Measurements from ENCODE around the gene CACNA1C.

Gene CACNA1C

DNA sequence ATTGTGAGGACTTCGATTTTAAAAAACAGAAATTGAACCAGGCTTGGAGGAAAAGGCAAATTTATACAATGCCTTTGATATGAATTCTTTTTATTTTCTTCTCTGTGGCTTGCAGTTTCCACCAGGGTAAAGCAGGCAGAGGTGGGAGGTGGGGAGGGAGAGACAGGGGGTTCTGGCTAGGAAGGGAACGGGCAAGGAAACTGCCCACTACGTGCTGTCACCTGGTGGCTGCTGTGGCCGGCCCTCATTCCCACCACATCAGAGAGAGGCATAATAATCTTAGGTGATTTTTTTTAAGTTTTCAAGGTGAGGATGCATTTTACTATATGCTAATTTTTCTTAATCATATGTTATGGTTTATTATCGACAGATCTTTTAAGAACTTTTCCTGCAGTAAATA is 145.8 kb downstream of the CACNA1C start:
- DNase-seq (ENCODE audit: low spot score): no peak

DNA sequence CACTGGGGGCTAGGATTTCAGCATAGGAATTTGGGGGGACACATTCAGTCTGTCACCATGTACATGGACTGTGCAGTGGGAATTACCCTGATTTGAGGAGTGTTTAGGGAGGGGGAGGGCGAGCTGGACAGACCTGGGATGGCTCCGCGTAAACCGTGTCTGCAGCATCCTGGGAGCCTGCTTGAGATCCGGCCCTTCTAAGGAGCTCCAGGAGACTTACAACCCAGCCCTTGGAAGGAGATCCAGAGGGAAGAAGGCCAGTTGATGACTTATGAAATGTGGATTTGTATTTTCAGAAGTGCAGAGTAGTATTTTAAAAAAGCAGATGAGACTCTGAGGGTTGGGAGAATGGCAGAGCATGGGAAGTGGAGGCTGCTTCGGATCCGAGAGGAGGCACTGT is 153.2 kb downstream of the CACNA1C start:
- no peak for DNase-seq (ENCODE audit: low spot score)

DNA sequence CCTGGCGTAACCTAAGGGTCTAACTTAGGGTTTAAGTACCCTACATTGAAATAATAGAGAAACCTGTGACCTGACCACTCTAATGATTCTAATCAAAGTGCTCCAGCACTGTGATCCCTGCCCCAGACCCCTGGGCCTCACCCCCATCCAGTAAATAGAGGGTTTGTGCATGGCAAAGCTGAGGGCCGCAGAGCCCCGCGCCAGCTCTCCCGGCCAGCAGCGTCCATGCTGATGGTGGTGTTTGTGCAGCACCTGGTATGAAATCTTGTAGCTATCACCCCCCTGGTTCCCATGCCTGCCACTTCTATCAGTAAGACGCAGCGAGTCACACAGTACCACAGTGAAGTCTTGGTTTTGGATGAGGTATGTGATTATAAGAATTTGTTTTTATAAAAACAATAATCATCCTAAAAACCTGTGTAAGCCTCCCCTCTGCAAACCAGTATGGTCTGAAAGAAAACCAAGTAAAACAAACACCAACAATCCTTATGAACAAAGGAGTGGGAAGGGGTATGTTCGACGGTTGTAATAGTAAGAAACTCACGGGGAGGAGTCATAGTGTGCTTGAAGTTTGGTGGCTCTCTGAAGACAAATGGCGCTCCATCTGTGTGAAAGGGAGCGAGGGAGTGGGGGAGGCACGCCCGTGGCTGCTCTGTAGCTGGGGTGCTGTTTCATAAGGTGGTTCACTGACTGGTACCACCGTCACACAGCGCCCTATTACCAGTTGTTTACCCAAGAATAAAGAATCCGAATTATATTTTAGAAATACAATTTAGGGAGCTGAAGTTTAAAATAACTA is 156.2 kb downstream of the CACNA1C start:
- DNase-seq (ENCODE audit: low spot score): no peak

DNA sequence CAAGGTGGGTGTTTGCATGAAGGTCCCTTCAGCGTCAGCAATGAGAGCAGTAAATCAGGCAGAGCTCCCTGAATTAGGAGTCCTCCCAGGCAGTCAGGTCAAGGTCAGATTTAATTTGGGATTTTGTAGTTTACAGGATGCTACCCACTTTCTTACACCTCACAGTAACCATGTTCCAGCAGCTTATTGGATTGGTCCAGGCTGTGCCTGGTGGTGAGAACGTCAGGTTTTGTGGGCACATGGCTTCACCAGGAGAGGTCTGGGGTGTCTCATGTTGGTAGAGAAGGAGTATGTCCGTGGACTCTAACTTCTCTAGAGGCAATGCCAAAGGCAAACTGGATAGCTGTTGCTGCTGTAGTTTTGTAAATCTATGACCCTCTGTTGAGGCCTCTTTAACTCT is 158.3 kb downstream of the CACNA1C start:
- DNase-seq (ENCODE audit: low spot score): no peak

DNA sequence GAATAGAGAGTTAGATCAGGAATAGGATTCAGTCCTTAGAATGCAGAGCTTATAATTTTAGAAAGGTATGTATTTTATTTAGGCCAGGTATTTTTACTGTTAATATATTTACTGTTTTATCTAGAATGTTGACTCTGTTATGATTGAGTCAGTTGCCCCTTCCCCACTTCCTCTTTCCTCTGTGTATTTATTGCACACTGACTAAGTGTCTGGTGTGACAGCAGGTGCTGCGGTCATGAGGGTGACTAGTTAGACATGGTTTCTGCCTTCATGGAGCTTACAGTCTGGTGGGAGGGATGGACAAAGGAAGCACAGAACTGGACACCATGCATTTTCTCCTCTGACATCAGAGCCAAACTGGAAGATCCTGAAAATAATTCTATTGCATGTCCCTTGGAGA is 159.8 kb downstream of the CACNA1C start:
- DNase-seq (ENCODE audit: low spot score): no peak

DNA sequence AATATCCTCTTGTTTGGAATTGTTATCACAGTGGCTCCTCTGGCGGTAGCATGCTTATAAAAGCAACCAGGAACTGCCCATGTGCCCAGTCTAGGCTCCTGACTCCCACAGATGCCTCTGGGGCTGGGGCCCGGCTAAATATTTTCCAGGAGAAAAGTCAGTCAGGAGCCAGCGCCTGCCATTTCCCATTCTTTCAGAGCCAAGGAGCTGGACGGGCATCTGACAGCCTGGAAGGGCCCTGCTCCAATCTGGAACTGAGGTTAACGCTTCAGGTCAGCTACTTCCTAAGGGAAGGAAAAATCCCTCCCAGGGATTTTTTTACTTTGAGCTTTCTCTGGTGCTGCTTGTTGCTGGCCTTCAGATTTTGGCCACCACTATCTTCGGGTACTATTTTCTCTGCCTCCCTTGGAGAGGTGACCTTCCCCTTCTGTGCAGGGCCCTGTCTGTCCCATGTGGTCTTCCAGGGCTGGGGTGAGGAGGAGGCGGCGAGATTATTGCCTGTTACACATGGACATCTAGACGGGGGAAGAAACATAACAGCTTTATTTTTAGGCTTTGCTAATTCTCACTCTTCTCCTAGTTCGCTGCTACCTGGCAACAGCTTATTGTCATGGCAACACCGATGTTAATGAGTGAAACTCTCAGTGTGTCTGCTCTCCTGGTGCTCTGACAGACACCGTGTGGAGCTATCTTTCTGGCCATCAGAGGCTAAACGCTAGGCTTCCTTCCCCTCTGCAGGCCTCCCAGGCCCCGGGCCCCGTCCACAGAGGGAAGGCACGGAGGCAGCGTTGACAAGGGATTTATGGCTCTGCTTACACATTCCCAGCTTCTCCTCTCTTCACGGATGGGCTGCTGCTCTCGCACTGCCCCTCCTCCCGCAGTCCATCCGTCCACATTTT is 160.4 kb downstream of the CACNA1C start:
- DNase-seq (ENCODE audit: low spot score): no peak

DNA sequence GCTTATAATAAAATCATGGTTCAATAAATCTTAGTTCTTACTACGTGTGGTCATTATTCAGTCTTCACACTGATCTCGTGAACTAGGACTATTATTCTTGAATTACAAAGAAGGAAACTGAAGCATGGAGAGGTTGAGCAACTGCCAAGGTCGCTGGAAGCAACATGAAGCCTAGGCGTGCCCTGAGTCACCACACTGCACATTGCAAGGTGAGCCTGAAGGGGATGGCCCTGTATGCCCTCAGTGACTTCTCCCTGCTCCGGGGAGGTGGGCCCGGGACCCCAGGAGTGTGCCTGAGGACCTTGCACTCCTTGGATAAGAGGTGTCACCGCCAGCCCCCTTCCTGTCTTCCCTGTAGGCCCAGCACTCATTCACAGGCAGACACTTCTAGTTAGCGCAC is 161.6 kb downstream of the CACNA1C start:
- no peak for DNase-seq (ENCODE audit: low spot score)

DNA sequence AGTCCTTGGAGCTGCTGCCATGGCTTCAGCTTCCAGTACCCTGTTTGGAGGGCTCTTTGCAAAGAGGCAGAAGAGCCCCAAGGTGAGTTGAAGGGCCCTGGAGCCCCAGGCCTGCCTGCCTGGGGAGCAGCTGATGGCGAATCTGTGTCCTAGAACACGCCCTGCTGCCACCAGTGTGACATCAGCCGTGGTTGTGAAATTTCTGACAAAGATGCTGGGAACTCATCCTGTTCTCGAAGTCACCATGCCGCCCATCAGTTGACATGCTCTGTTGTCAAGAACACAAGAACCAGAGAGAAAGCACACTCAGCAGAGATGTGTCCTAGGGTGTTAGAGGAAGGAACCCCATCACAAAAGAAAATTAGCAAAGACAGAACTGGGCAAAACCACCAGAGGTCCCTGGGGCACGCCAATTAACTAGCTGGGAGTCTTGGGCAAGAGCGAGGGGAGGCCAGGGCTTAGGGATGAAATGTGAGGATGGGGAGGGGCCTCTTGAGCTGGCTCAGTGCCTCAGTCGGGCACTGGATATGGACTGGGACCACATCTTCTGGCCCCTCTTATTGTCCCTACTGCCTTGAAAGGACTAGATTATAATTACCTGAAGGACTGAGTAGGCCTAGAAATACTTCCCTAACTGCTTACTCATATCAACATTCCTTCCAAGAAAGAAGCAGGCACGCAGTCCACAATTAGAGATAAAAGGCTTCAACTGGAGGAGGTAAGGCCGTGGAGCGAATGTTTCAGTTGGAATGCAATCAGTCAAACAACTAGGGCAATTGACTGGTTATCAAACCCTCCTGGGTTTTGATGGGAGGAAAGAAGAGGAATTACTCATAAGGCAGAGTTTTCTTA is 163.1 kb downstream of the CACNA1C start:
- no peak for DNase-seq (ENCODE audit: low spot score)

DNA sequence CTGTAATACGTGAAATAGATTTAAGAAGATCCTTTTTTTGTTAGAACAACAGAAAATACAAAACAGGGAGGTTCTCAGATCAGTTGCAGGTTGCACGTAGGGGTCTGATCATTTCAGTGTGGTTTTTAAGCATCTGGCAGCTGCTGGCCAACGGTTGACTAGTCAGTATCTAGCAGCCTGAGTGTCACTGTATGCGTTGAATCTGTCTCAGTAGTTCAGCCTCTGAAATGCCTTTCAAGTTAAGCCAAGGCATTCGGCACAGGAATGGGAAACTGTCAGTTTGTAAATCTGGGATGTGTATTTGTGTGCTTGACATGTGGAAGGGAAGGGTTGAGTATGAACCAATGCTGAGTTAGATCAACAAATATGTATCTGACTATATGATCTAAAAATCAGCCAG is 165.9 kb downstream of the CACNA1C start:
- no peak for DNase-seq (ENCODE audit: low spot score)

DNA sequence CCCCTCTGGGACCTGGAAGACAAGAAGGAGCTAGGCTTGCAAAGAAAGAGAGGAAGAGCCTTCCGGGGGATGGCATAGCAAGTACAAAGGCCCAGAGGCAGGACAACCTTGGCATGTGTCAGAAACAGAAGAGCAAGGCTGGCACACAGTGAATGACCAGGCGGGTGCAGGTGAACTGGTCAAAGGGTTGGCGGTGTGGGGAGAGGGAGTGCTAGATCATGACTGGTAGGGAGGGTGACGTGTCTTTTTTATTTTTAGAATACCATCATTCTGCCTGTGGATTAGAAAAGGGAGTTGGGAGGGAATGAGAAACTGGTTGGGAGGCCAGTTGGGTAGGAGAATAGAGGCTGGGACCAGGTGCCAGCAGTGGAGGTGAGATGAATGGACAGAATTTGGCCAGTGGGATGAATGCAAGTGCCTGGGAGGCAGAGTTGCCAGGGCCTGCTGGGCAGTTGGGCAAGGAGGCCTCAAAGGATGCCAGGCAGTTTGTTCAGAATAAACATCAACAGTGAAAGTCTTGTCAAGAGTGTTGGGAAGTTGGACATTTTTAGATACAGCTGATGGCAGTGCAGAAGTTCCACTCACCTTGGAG is 168.3 kb downstream of the CACNA1C start:
- DNase-seq (ENCODE audit: low spot score): no peak

DNA sequence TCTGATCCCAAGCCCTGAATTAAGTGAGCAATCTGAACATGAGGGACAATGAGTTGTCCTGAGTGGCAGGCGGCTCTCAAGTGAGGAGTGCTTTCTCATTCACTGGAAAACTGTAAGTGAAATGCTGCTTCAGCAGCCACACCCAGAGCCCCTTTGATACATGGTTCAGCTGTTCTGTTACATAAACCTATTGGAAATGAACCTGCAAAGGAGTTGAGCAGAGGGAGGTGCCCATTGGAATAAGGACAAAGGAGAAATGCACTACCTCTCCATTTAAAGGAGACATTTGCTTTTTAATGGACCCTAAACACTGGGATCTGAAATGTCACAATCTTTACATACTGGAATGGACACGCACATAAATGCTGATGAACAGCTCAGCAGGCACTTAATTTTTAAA is 169.9 kb downstream of the CACNA1C start:
- DNase-seq (ENCODE audit: low spot score): no peak

DNA sequence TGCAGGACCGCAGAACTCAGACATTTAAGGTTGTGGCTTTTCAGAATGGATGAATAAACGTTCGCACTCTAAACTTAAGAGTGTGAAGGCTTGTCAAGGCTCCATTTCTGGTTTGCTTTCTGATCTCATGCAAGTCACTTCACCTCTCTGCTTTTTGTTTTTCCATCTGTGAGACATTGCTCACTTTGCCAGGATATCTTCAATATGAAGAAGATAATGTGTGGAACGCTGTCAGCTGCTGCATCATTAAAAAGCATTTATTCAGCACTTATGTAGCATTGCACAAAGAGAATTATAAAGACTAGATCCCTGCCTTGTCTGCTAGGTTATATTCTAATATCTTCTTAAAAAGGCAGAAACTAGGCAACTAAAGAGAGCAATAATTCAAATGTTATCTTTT is 172.2 kb downstream of the CACNA1C start:
- no peak for DNase-seq (ENCODE audit: low spot score)

DNA sequence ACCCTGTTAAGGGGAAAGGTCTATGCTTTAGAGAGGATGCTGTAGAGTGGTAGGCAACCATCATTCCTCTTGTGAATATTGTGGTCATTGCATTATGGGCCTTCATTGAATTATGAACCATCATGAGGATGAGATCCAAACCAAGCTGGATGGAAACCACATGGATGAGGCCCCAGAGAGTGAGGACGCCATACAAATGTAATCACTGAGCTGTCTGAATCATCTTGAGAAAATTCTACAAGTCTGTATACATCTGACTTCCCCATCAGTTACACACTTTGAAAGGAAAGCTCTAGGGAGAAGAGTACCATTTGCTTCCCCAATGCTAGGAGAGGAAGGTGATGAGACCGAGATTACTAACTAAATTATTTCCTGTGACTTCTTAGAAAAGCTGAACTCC is 172.9 kb downstream of the CACNA1C start:
- DNase-seq (ENCODE audit: low spot score): no peak

DNA sequence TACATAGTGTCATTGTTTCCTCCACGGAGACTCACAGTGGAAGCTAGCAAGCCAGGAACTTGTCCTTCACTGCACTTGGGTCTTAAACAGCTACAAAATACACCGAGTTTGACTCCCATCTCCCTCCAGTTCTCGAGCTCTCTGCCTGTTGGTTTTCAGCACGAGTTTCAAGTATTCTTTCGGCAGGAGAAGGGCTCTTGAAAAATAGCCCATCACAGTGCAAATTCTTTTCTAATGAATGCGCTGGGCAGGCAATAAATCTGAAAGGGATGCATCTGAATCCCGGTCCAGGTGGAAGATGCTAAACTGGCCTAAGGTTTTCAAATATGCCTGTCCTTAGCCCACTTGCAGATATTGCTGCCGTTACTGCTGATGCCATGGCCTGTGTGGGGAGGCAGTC is 173.9 kb downstream of the CACNA1C start:
- DNase-seq (ENCODE audit: low spot score): no peak

DNA sequence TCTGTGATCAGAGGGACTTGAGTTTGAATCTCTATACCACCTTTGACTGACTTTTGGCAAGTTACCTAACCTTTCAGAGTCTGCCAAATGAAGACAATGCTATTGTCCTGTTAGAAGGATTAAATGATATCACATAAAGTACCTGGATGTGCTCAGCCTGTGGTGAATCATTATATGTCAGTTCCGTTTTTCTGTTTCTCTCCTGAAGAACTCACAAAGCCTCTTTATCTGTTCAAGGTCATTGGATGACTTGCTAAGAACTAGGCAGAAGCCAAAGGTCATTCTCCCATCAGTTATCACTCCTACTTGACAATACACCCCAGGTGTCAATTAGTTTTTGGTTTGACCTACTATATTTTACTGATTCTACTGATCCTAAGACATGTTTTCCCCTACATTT is 174.6 kb downstream of the CACNA1C start:
- no peak for DNase-seq (ENCODE audit: low spot score)

DNA sequence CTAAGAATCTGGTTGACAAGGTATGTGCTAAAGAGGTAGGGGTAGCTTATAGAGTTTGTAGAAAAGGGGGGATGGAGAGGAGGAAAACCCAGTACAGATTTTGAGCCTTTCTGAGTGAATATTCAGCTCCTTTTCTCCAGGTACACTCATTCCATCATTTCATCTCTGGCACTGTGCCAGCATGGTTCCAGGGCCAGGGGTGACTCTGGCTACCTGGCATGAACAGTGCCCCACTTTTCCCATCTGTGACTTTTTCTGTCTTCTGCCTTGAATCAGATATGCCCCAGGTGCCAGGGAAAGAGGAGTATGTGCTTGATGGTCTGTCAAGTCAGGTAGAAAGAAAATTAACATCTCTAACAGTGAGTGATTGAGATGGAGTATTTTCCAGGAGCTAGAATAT is 175.7 kb downstream of the CACNA1C start:
- no peak for DNase-seq (ENCODE audit: low spot score)

DNA sequence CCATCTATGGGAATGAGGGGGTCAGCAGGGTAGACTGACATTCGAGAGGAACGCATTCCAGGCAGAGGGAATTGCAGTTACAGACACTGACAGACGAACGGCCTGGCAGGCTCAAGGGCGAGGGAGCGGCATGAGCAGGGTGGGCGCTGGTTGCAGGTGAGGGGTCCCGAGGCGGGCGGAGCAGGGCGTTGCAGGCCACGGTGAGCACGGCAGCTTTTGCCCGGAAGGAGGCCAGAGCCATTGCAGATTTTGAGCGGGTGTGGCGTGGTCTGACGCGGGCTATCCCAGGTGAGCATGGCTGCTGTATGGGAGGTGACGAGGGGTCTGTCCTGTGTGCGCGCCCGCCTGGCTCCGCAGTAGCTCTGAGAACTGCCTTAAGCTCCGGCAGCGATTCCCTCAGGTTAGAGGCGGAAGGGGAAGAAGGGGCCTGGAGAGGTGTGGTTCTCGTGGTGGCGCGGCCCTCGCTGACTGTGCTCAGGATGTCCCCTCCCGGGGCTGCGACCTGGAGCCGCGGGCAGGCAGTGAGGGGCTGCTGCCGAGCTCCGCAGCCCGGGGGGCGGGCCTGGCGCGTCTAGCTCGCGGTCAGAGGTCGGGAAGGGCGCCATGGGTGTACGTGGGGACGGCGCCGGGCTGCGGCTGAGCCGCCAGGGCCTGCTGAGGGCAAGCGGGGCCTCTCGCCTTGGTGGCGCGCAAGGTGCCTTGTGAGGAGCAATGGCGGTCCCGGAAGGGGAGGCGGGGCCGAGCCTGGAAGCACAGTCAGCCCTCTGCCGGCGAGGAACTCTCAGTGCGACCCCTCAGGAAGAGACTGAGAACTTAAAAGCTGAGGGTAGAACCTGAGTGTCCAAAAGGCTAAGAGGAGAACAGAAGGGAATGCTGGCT is 177.1 kb downstream of the CACNA1C start:
- no peak for DNase-seq (ENCODE audit: low spot score)

DNA sequence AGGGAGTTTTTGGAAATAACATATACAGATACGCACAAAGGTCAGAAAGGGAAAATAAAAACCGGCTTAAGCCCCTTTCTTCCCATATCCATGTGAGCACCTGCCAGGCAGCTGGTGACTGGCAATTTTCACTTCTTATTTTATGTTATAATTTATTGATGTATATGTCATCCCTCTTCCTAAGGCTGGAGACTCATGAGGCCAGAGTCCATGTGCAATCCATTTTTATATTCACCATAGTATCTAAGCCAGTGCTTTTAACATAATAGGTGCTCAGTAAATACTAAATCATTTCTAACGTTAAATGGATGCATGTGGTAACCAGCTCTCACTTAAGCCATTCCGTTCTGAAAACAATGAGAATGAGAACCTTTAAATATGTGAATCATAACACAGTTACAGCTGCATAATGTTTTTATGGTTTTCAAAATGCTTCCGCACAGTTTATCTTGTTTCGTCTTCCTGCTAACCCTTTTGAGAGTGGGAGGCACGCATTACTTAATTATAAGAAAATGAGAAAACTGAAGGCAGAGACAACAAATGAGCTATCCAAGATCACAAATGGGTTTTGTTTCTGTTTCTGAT is 178.3 kb downstream of the CACNA1C start:
- DNase-seq (ENCODE audit: low spot score): no peak

DNA sequence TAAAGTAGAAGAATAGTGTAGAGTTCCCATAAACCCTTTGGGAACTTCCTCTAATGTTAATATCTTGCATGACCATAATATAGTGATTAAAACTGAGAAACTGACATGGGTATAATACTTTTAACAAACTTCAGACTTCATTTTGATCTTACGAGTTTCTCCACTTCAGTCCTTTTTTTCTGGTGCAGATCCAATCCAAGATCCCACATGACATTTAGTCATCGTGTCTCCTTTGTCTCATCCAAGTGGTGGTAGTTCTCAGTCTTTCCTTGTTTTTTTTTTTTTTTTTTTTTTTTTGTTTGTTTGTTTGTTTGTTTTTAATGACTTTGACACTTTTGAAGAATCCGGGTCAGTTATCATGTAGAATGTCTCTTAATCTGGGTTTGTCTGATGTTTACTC is 179.2 kb downstream of the CACNA1C start:
- no peak for DNase-seq (ENCODE audit: low spot score)

DNA sequence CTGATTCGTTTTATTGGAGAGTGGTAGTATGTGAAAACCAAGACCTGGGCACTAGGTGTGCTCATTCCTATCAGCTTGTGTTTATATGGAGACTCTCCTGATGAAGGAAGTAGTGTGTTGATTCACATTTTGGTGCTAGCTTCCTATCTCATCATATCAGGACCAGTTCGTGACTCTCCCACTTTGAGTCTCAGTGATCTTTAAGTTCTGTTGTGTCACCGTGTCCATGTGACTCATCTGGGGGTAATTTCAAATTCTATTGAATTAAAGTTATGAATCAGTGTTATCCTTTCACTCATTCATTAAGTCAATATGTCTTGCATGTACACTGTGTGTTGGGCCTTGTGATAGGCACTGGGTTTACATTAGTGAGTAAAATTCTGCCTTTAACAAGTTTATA is 180.2 kb downstream of the CACNA1C start:
- DNase-seq (ENCODE audit: low spot score): no peak

DNA sequence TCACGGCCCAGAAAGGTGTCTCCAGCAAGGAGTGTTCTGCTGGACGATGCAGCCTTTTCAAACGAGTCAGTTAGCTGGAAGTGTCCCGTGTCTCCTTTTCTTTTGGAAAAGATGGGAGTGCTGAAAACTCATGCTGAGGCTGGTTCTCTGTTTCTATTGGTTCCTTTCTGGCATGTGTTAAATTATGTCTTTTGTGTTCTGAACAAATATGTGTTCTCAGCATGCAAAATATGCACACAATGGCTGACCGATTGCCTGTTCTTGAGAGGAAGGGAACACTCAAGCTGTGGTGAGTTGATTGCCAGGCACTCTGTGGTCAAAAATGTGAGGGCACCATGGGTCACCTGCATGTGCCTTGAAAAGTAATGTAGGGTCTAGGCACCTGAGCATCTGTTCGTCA is 181.3 kb downstream of the CACNA1C start:
- DNase-seq (ENCODE audit: low spot score): no peak

Measured in globus pallidus (tissue), 1 donor.